Ovary (tissue), 9 donors: ENCODE results near the gene MANSC1. TPM values are rescaled to one million over a fixed set of nuclear protein-coding genes. Genes with fewer than 3 reads are reported as not detected.

Experiments
- DNase-seq, 5 donors: peaks; one replicate each; pipeline ENCODE4 v3.0.0-alpha.2; 2019 to 2020
- H3K27ac ChIP-seq, 2 donors: fragments of 200-600 bp; one replicate each; pipeline versions ENCODE4 v1.5.1 to v1.8.0; 2019 to 2022
- H3K27me3 ChIP-seq: fragments of 200-600 bp; one replicate; pipeline ENCODE4 v1.8.0; 2022
- H3K36me3 ChIP-seq: fragments of 200-600 bp; sonication (generic); one replicate; pipeline ENCODE4 v1.5.1; 2019
- H3K4me1 ChIP-seq: one replicate; pipeline ENCODE4 v1.8.1; 2013; ENCODE audit warnings: mild to moderate bottlenecking, moderate library complexity; ENCODE audit not compliant: insufficient read depth
- H3K4me3 ChIP-seq: fragments of 200-600 bp; sonication (generic); one replicate; pipeline ENCODE4 v1.5.1; 2017
- H3K9me3 ChIP-seq, 2 donors: fragments of 200-600 bp in 1 of 2; sonication (generic) in 1 of 2; one replicate each; pipeline versions ENCODE4 v1.5.1 to v1.8.1; 2013 to 2019; ENCODE audit warnings: mild to moderate bottlenecking in 1 of 2, moderate library complexity in 1 of 2
- CTCF ChIP-seq, 3 donors: fragments of 450-650 bp in 2 of 3; fragments of 200-600 bp in 1 of 3; IDR thresholded peaks; one replicate each; pipeline versions ENCODE4 v1.5.1 to v1.8.0; 2016 to 2022; ENCODE audit warnings: antibody characterized with exemption in 3 of 3, mild to moderate bottlenecking in 1 of 3
- EP300 ChIP-seq: sonication (generic); formaldehyde crosslinking; IDR thresholded peaks from one replicate; pipeline ENCODE4 v1.6.1; 2017; ENCODE audit warnings: antibody characterized with exemption
- POLR2A ChIP-seq: fragments of 450-650 bp; IDR thresholded peaks from one replicate; pipeline ENCODE4 v1.6.1; 2017; ENCODE audit warnings: antibody characterized with exemption, mild to moderate bottlenecking, moderate library complexity
- WGBS, 3 donors: extraction: QIAGEN DNeasy Blood & Tissue Kit in 1 of 3; methylation state at CpG; one replicate each; pipeline versions ENCODE4 v1.1.5 to v1.1.7; 2013 to 2017; 5-methylcytosine and 5-hydroxymethylcytosine counted together
- intact Hi-C, 4 donors: fragments of 100-400 bp; cut with DNase I; formaldehyde crosslinking; loops; one replicate each; pipeline versions ENCODE4 v1.11.0 to v1.15.1; 2022 to 2023
- polyA plus RNA-seq, 2 donors: library from polyadenylated mRNA; stranded (reverse); fragments of 200-250 nt in 1 of 2; fragments of 350-450 nt in 1 of 2; fragmentation: Illumina TruSeq in 1 of 2; extraction: RNeasy Lipid Tissue Mini Kit (QIAGEN cat#74804) in 1 of 2; gene quantifications; one replicate each; pipeline ENCODE4 v1.2.3, GENCODE V29; 2013 to 2014
- total RNA-seq, 7 donors: library from RNA; depleted of rRNA in 2 of 7; stranded (reverse); fragments of >200 nt in 2 of 7; fragmentation: NEBNext Ultra II Directional in 3 of 7; extraction: Animal tissue kit (Norgen Biotek cat#: 25700) in 3 of 7; gene quantifications; one replicate each; pipeline versions ENCODE4 v1.1.0 to v1.2.4, GENCODE V29; 2016 to 2023
- donor health status: DM: no; HTN: no; CAD: no; lungs with moderate emphysema.
- donor health status: DM: no; HTN: no; CAD: no.
- donor health status: Bipolar disorder and iron deficiency.
- donor health status: DM: yes; HTN: yes; CAD: no.
- donor health status: DM: no; HTN: no; CAD: no.
- donor health status: DM: yes; HTN: yes; CAD: no.

MANSC1 gene
- total and polyA plus RNA-seq, 9 donors: 5.0 to 33.3 (median 17.2) TPM

GRCh38 chr12:12384571-12385340 is 34.7 kb upstream of the MANSC1 start:
- DNase-seq: no peak
- Histone ChIP-seq H3K4me1 (no peaks in the 10 kb centered on the region), H3K36me3 (no peaks in the 10 kb centered on the region), H3K27me3 (no peaks in the 10 kb centered on the region), H3K9me3 (no peaks in the 10 kb centered on the region), H3K27ac (no peak overlapping the region), H3K4me3 (no peak overlapping the region)
- WGBS, 3 donors: 65 to 77% (median 72%) methylated on average over 7 of the region's 7 CpGs
- TF ChIP-seq EP300 (no peak), POLR2A (no peak), CTCF (IDR thresholded peaks at IDR 0.05) (no peak)
- intact Hi-C loops: no loop called here

GRCh38 chr12:12381982-12382381 is 31.9 kb upstream of the MANSC1 start:
- 84 to 95% (median 92%) methylated on average over 3 of the region's 3 CpGs for WGBS, 3 donors
- Histone ChIP-seq H3K9me3 (no peaks in the 10 kb centered on the region), H3K36me3 (no peaks in the 10 kb centered on the region), H3K4me1 (peaks cover 6% of the 10 kb centered on the region), H3K4me3 (no peak overlapping the region), H3K27me3 (no peaks in the 10 kb centered on the region), H3K27ac (no peak overlapping the region)
- intact Hi-C loops: no loop called here
- DNase-seq: no peak
- TF ChIP-seq CTCF (IDR thresholded peaks at IDR 0.05) (no peak), EP300 (no peak), POLR2A (no peak)

- 94 to 97% (median 97%) methylated on average over 6 of the region's 6 CpGs for WGBS, 3 donors
- H3K9me3 ChIP-seq: no peaks in the 10 kb centered on the region
- no peak overlapping the region for H3K4me3 ChIP-seq
- no peaks in the 10 kb centered on the region for H3K36me3 ChIP-seq
- TF ChIP-seq CTCF (IDR thresholded peaks at IDR 0.05) (no peak), POLR2A (no peak)
- DNase-seq: no peak
- intact Hi-C loops: no loop called here
- H3K4me1 ChIP-seq: peaks cover 6% of the 10 kb centered on the region
- H3K27me3 ChIP-seq: no peaks in the 10 kb centered on the region
- peak overlapping the region in 1 of 2 donors; percentile 43 for H3K27ac ChIP-seq
Observed at GRCh38 chr12:12380949-12381593, 31.0 kb upstream of the MANSC1 start.

- no peak for DNase-seq
- Histone ChIP-seq H3K27me3 (no peaks in the 10 kb centered on the region), H3K36me3 (no peaks in the 10 kb centered on the region), H3K4me1 (peaks cover 6% of the 10 kb centered on the region), H3K9me3 (no peaks in the 10 kb centered on the region), H3K4me3 (no peak overlapping the region), H3K27ac (peak overlapping the region in 1 of 2 donors; percentile 43)
- intact Hi-C loops: loop anchor here (5.0 to 10.0 kb wide), 3 partner anchors 182 to 327 kb away; partner anchors contain the start of gene DUSP16 (in 4 of the 4)
- TF ChIP-seq EP300 (no peak), POLR2A (no peak), CTCF (IDR thresholded peaks at IDR 0.05) (no peak)
- 51 to 55% (median 51%) methylated on average over 4 of the region's 4 CpGs for WGBS, 3 donors
Observed at GRCh38 chr12:12379831-12380730, 30.0 kb upstream of the MANSC1 start.
